NCI-H460 (cell line): ENCODE results near the gene MTG1. TPM values are rescaled to one million over a fixed set of nuclear protein-coding genes. Genes with fewer than 3 reads are reported as not detected.
"Not testable (repeated sequence)": the region's sequence is repeated elsewhere in the genome, so short reads cannot be mapped to it uniquely, and the experiment has no call there.

Experiments
- DNase-seq: peaks from one replicate; pipeline ENCODE4 v3.0.0-alpha.2; 2016; ENCODE audit warnings: low read depth; ENCODE audit errors: extremely low read depth
- total RNA-seq: library from RNA; depleted of rRNA; stranded (reverse); fragments of >200 nt; shearing (Covaris generic); gene quantifications from 2 replicates; pipeline ENCODE4 v1.2.3, GENCODE V29; 2014

MTG1 gene
- total RNA-seq, 1 experiment from 2014 or later: 27.1 TPM

- DNase-seq: no peak
These were observed 2.2 kb downstream of the MTG1 start for GRCh38 chr10:133396035-133396624.

- DNase-seq: no peak
These were observed 4.0 kb downstream of the MTG1 start for GRCh38 chr10:133397938-133398337.

GRCh38 chr10:133399123-133399601 lies 5.2 kb downstream of the MTG1 start:
- DNase-seq: no peak

GRCh38 chr10:133400624-133401424 lies 6.9 kb downstream of the MTG1 start:
- DNase-seq: no peak

DNA sequence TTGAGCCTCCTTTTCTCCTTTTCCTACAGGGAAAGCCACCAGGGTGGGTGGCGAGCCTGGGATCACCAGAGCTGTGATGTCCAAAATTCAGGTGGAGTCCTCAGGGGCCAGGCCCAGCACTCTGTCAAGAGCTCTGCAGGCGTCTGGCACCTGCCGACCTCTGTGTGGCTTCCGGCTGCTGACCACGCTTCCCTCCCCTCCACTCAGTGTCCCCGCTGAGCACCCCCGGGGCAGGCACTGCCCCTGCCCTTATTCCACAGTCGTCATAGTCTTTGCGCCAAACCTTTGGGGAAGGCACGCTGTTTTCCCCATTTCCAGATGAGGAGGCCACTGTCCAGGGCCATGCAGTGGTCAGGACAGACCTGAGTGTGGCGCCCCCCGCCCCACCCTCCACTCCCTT lies 7.5 kb downstream of the MTG1 start:
- DNase-seq: no peak

GRCh38 chr10:133401981-133402725 lies 8.2 kb downstream of the MTG1 start:
- DNase-seq: no peak

GRCh38 chr10:133403359-133403758 lies 9.4 kb downstream of the MTG1 start:
- DNase-seq: no peak

GRCh38 chr10:133403784-133404183 lies 9.8 kb downstream of the MTG1 start:
- DNase-seq: no peak

DNA sequence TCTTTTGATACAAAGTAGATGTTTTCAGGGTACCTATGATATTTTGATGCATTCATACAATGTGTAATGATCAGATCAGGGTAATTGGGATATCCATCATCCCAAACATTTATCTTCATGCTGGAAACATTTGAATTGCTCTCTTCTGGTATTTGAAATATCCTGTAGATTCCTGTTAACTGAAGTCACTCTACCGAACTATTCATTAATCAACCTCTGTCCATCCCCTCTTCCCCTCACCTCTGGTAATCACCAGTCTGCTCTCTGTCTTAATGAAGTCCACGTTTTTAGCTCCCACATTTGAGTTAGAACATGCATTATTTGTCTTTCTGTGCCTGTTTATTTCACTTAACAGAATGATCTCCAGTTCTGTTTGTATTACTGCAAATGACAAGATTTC lies 11.3 kb downstream of the MTG1 start:
- DNase-seq: no peak

DNA sequence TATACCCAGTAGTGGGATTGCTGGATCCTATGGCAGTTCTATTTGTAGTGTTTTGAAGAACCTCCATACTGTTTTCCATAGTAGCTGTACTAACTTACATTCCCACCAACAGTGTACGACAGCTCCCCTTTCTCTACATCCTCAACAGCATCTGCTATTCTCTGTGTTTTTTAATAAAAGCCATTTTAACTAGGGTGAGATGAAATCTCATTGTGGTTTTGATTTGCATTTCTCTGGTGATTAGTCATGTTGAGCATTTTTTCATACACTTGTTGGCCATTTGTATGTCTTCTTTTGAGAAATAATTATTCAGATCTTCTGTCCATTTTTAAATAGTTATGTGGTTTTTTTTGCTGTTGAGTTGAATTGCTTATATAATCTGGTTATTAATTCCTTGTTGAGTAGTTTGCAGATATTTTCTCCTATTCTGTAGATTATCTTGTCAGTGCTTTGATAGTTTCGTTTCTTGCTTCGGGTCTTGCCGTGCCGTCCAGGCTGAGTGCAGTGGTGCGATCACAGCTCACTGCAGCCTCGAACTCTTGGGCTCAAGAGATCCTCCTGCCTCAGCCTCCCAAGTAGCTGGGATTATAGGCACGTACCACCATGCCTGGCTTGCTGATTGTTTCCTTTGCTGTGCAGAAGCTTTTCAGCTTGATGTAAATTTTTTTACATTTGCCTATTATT lies 12.0 kb downstream of the MTG1 start:
- no peak for DNase-seq

DNA sequence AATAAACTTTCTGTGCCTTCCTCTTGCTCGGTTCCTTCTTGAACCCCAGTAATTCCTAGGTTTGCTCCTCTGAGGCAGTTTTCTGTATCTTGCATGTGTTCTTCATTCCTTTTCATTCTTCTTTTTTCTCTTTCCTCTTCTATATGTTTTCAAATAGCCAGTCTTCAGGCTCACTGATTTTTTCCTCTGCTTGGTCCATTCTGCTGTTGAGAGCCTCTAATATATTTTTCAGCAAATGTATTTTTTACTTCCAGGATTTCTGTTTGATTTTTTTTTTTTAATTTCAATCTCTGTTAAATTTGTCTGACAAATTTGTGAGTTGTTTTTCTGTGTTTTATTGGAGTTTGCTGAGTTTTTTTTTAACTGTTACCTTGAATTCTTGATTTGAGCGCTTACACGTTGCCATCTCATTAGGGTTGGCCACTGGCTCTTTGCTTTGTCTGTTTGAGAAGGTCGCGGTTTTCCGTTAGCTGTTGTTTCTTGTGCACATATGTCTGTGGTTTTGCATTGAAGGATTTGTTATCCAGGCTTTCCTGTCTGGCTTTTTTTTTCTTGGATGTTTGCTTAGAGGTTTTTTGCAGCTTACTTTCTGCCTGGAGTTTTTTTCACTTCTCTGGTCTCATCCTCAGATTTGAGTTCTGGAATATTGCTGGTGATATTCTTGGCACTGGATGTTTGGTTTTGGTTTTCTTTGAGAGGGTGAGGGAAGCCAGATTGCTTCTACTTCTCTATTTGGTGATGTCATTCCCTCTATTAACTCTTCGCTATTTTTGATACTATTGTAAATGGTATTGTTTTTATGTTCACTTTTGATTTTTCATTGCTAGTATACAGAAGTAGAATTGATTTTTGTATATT lies 17.8 kb downstream of the MTG1 start:
- no peak for DNase-seq

DNA sequence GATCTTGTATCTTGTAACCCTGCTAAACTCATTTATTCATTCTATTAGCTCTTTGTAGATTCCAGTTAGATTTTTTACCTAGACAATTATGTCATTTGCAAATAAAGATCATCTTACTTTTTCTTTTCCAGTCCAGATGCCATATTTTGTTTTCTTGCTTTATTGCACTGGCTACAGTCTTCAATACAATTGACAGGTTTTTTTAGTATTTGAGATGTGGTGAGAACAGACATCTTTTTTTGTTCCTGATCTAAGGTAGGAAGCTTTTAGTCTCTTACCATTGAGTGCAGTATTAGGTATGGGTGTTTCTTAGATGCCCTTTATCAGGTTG lies 18.4 kb downstream of the MTG1 start:
- DNase-seq: no peak

DNA sequence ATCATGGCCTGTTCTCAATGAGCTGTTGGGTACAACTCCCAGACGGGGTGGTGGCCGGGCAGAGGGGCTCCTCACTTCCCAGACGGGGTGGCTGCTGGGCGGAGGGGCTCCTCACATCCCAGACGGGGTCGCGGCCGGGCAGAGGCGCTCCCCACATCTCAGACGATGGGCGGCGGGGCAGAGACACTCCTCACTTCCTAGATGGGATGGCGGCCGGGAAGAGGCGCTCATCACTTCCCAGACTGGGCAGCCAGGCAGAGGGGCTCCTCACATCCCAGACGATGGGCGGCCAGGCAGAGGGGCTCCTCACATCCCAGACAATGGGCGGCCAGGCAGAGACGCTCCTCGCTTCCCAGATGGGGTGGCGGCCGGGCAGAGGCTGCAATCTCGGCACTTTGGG lies 20.4 kb downstream of the MTG1 start:
- DNase-seq: not testable (repeated sequence)

DNA sequence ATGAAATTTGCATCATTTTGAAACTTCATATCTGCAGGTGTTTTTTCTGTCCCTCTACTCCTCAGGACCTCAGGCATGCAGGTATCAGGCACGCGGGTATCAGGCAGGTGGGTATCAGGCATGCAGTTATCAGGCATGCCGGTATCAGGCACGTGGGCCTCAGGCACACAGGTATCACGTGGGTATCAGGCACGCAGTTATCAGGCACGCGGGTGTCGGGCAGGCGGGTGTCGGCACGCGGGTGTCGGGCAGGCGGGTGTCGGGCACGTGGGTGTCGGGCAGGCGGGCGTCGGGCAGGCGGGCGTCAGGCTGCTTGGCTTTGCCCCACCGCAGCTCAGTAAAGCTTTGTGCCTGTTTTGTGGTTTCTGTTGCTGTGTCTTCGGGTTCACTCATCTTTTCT lies 21.8 kb downstream of the MTG1 start:
- DNase-seq: no peak

GRCh38 chr10:133418289-133418993 lies 24.5 kb downstream of the MTG1 start:
- no peak for DNase-seq

GRCh38 chr10:133419211-133419950 lies 25.4 kb downstream of the MTG1 start:
- DNase-seq: no peak

GRCh38 chr10:133420028-133420427 lies 26.1 kb downstream of the MTG1 start:
- no peak for DNase-seq

- no peak for DNase-seq
These were observed 26.6 kb downstream of the MTG1 start for GRCh38 chr10:133420579-133420978.
